A673 (cell line): ENCODE data around the gene VPS26B.

Experiments used
- EZH2 ChIP-seq: fragments of 200-600 bp; sonication (generic); IDR thresholded peaks from 2 replicates; pipeline ENCODE4 v1.6.1; 2017; ENCODE audit warnings: borderline replicate concordance, low read depth, mild to moderate bottlenecking, mixed read lengths, antibody characterized with exemption, low read length; ENCODE audit not compliant: poor library complexity, severe bottlenecking
- TF ChIP-seq, protein P1 (sequence below): fragments of 300-800, 200-600 bp; sonication (generic); conservative IDR thresholded peaks from 2 replicates; pipeline ENCODE4 v1.5.1; 2017; ENCODE audit warnings: low read depth, mild to moderate bottlenecking, antibody characterized with exemption, low read length, moderate library complexity, mixed read lengths

DNA sequence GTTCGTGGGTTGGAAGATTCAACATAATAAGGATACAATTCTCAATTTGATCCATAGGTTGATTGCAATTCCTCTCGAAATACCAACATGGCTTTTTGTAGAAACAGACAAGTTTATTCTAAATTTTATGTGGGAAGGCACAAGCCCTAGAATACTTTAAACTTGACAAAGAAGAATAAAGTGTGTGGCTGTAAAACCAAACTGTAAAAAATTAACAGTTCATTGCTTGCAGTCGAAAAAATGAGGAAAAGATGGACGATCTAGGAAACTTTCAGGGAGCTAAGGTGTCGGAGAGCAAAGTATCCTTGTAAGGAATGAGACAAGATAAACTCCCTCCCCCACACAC lies 50.7 kb downstream of the VPS26B start:
- TF ChIP-seq, protein P1, sequence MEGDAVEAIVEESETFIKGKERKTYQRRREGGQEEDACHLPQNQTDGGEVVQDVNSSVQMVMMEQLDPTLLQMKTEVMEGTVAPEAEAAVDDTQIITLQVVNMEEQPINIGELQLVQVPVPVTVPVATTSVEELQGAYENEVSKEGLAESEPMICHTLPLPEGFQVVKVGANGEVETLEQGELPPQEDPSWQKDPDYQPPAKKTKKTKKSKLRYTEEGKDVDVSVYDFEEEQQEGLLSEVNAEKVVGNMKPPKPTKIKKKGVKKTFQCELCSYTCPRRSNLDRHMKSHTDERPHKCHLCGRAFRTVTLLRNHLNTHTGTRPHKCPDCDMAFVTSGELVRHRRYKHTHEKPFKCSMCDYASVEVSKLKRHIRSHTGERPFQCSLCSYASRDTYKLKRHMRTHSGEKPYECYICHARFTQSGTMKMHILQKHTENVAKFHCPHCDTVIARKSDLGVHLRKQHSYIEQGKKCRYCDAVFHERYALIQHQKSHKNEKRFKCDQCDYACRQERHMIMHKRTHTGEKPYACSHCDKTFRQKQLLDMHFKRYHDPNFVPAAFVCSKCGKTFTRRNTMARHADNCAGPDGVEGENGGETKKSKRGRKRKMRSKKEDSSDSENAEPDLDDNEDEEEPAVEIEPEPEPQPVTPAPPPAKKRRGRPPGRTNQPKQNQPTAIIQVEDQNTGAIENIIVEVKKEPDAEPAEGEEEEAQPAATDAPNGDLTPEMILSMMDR, result no peak
- TF ChIP-seq EZH2, result no peak
